SK-N-SH treated with all-trans-retinoic acid at 6 μM for 48 hours (cell line): Measurements from ENCODE around the gene SYNE3.

Experiments used
- ATAC-seq: fragments of 200-7000 bp; cut with Tn5 transposase; 3 replicates; pipeline ENCODE4 v1.9.1; 2020; ENCODE audit warnings: mild to moderate bottlenecking, moderate library complexity
- BACH2 ChIP-seq: fragments of 250-450 bp; sonication (Bioruptor Pico); IDR thresholded peaks from 2 replicates; pipeline ENCODE4 v1.9.0; 2021; ENCODE audit warnings: mild to moderate bottlenecking, borderline replicate concordance
- CSRNP3 ChIP-seq: fragments of 250-450 bp; sonication (Bioruptor Pico); IDR thresholded peaks from 2 replicates; pipeline ENCODE4 v1.5.1; 2021; ENCODE audit warnings: mild to moderate bottlenecking, moderate library complexity
- ESRRG ChIP-seq: fragments of 250-450 bp; sonication (Bioruptor Pico); IDR thresholded peaks from 2 replicates; pipeline ENCODE4 v1.6.1; 2021; ENCODE audit warnings: mild to moderate bottlenecking
- ISL1 ChIP-seq: fragments of 250-450 bp; sonication (Bioruptor Pico); IDR thresholded peaks from 2 replicates; pipeline ENCODE4 v2.1.2; 2022; ENCODE audit warnings: mild to moderate bottlenecking, moderate library complexity
- OSR1 ChIP-seq: fragments of 250-450 bp; sonication (Bioruptor Pico); IDR thresholded peaks from 2 replicates; pipeline ENCODE4 v1.8.0; 2022; ENCODE audit warnings: moderate library complexity, mild to moderate bottlenecking, inconsistent platforms
- PATZ1 ChIP-seq: fragments of 250-450 bp; sonication (Bioruptor Pico); IDR thresholded peaks from 2 replicates; pipeline ENCODE4 v1.8.0; 2020; ENCODE audit warnings: mild to moderate bottlenecking, moderate library complexity, borderline replicate concordance
- POU6F1 ChIP-seq: fragments of 250-450 bp; sonication (Bioruptor Pico); IDR thresholded peaks from 2 replicates; pipeline ENCODE4 v1.8.0; 2021; ENCODE audit warnings: low read depth, mild to moderate bottlenecking, moderate library complexity, borderline replicate concordance
- RARB ChIP-seq: fragments of 250-450 bp; sonication (Bioruptor Pico); IDR thresholded peaks from 2 replicates; pipeline ENCODE4 v1.8.0; 2021; ENCODE audit warnings: mild to moderate bottlenecking, moderate library complexity
- SNAI2 ChIP-seq: fragments of 250-450 bp; sonication (Bioruptor Pico); IDR thresholded peaks from 2 replicates; pipeline ENCODE4 v1.5.0; 2020; ENCODE audit warnings: mild to moderate bottlenecking, moderate library complexity
- TOX ChIP-seq: fragments of 250-450 bp; sonication (Bioruptor Pico); IDR thresholded peaks from 2 replicates; pipeline ENCODE4 v1.8.0; 2021; ENCODE audit warnings: mild to moderate bottlenecking, moderate library complexity, borderline replicate concordance
- TSHZ2 ChIP-seq: fragments of 250-450 bp; sonication (Bioruptor Pico); IDR thresholded peaks from 2 replicates; pipeline ENCODE4 v1.5.0; 2020; ENCODE audit warnings: mild to moderate bottlenecking, moderate library complexity
- ZC3H10 ChIP-seq: fragments of 250-450 bp; sonication (Bioruptor Pico); IDR thresholded peaks from 2 replicates; pipeline ENCODE4 v1.5.1; 2021; ENCODE audit warnings: mild to moderate bottlenecking, moderate library complexity
- ZFP30 ChIP-seq: fragments of 450-650 bp; formaldehyde crosslinking; IDR thresholded peaks from 2 replicates; pipeline ENCODE4 v1.5.0; 2022; ENCODE audit warnings: mild to moderate bottlenecking, moderate library complexity
- ZNF8 ChIP-seq: fragments of 450-650 bp; formaldehyde crosslinking; IDR thresholded peaks from 2 replicates; pipeline ENCODE4 v1.5.0; 2020; ENCODE audit warnings: mild to moderate bottlenecking, moderate library complexity

Gene SYNE3

GRCh38 chr14:95545515-95546168 is 29.2 kb upstream of the SYNE3 start:
- TF ChIP-seq CSRNP3 (CRISPR knock-in tag) (no peak), ISL1 (peak; percentile 37; the same call in 1 of the 2 replicates)
- peak; percentile 84 for ATAC-seq

GRCh38 chr14:95544588-95544987 is 28.1 kb upstream of the SYNE3 start:
- ATAC-seq, result no peak

GRCh38 chr14:95543021-95543420 is 26.6 kb upstream of the SYNE3 start:
- ATAC-seq, result no peak
- TF ChIP-seq SNAI2, result no peak
- TF ChIP-seq ZFP30 (CRISPR knock-in tag), result no peak
- no peak for TF ChIP-seq ESRRG (CRISPR knock-in tag)
- no peak for TF ChIP-seq POU6F1 (CRISPR knock-in tag)
- no peak for TF ChIP-seq ZC3H10 (CRISPR knock-in tag)
- no peak for TF ChIP-seq CSRNP3 (CRISPR knock-in tag)
- TF ChIP-seq RARB, result no peak
- no peak for TF ChIP-seq BACH2

More at GRCh38 chr14:95544588-95544987, 28.1 kb upstream of the SYNE3 start:
- TF ChIP-seq PATZ1 (CRISPR knock-in tag) (no peak), TOX (CRISPR knock-in tag) (no peak), CSRNP3 (CRISPR knock-in tag) (no peak), BACH2 (no peak), POU6F1 (CRISPR knock-in tag) (no peak), ESRRG (CRISPR knock-in tag) (no peak), ZNF8 (CRISPR knock-in tag) (no peak), OSR1 (no peak), RARB (no peak), TSHZ2 (no peak)
